NCI-H2196 treated with DMSO at 0.1 percent for 48 hours (cell line): ENCODE data around the gene ANTXR2.
"Not testable (repeated sequence)": the region's sequence is repeated elsewhere in the genome, so short reads cannot be mapped to it uniquely, and the experiment has no call there.

Experiments
- DNase-seq: peaks from one replicate; lab custom pipeline; 2025; ENCODE audit not compliant: unreplicated experiment; lab: John Stamatoyannopoulos, UW

Gene ANTXR2

GRCh38 chr4:80027611-80028010 is 45.4 kb downstream of the ANTXR2 start:
- no peak for DNase-seq

GRCh38 chr4:80026100-80026499 is 46.9 kb downstream of the ANTXR2 start:
- no peak for DNase-seq

- no peak for DNase-seq
Measured at GRCh38 chr4:80024335-80024734, 48.7 kb downstream of the ANTXR2 start.

GRCh38 chr4:80022282-80022681 is 50.7 kb downstream of the ANTXR2 start:
- DNase-seq = no peak

GRCh38 chr4:80017125-80017854 is 55.7 kb downstream of the ANTXR2 start:
- no peak for DNase-seq

- DNase-seq = no peak
Measured at GRCh38 chr4:80016506-80016905, 56.5 kb downstream of the ANTXR2 start.

- no peak for DNase-seq
Measured at GRCh38 chr4:80015407-80016189, 57.4 kb downstream of the ANTXR2 start.

GRCh38 chr4:80014531-80014930 is 58.5 kb downstream of the ANTXR2 start:
- DNase-seq = no peak

- no peak for DNase-seq
Measured at GRCh38 chr4:80012291-80012690, 60.7 kb downstream of the ANTXR2 start.

GRCh38 chr4:80011636-80012236 is 61.3 kb downstream of the ANTXR2 start:
- DNase-seq = no peak

- no peak for DNase-seq
Measured at GRCh38 chr4:80010316-80010715, 62.7 kb downstream of the ANTXR2 start.

- DNase-seq = no peak
Measured at GRCh38 chr4:80009806-80010205, 63.2 kb downstream of the ANTXR2 start.

GRCh38 chr4:80008971-80009370 is 64.1 kb downstream of the ANTXR2 start:
- no peak for DNase-seq

GRCh38 chr4:80008351-80008750 is 64.7 kb downstream of the ANTXR2 start:
- no peak for DNase-seq

GRCh38 chr4:80007745-80008149 is 65.3 kb downstream of the ANTXR2 start:
- DNase-seq = no peak

GRCh38 chr4:80006935-80007744 is 65.9 kb downstream of the ANTXR2 start:
- DNase-seq = no peak

- DNase-seq = no peak
Measured at GRCh38 chr4:80005863-80006262, 67.2 kb downstream of the ANTXR2 start.

- no peak for DNase-seq
Measured at GRCh38 chr4:80004319-80004718, 68.7 kb downstream of the ANTXR2 start.

- DNase-seq = not testable (repeated sequence)
Measured at GRCh38 chr4:80002559-80002958, 70.5 kb downstream of the ANTXR2 start.

- DNase-seq = not testable (repeated sequence)
Measured at GRCh38 chr4:79999048-79999447, 74.0 kb downstream of the ANTXR2 start.

GRCh38 chr4:79998201-79998600 is 74.8 kb downstream of the ANTXR2 start:
- no peak for DNase-seq
